ENCODE measurements around the gene DLX4. TPM values are rescaled to one million over a fixed set of nuclear protein-coding genes. Genes with fewer than 3 reads are reported as not detected.

Gene DLX4
- total and polyA plus RNA-seq, 2 donors (not counting 3 experiments of a cell fraction or from before 2014, with no cell fraction given), result not detected

DNA sequence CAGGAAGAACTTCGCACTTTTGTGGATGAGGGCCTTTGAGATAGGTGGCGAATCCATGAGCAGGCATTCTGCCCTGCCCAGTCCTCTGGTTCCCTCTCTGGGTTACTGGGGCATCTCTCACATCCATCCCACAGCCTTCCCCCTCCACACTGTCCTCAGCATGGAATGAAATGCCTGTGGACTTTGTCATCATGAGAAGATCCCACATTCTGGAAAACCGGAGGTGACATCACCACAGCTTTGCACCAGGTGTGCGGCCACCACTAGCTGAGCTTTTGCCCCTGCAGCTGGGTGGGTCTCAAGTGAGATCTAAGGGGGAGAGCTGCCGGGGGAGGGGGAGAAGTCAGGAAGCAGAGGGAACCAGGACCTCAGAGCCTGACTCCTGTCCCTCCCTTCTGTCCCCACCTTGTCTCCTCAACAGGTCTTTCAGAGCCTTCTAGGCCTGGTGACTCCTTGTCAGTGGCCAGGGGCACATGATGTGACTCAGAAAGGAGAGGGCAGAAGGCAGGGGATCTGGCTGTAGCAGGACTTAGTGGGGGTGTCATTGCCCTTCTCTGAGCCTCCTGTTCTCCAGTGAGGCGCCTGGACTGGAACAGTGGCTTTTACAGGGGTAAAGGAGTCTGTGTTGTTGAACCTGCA is 40.0 kb upstream of the DLX4 start:
- Histone ChIP-seq H3K36me3 (ENCODE audit: control insufficient read depth in 2 of 2, extremely low read depth in 1 of 2, insufficient read depth in 2 of 2, low read length in 2 of 2) (no peaks in the 10 kb centered on the region), H3K9me1 (replicated peaks; ENCODE audit: control insufficient read depth, extremely low read depth, insufficient read depth, low read length) (no peaks in the 10 kb centered on the region), H3K9me3 (replicated peaks; ENCODE audit: control insufficient read depth, insufficient read depth, low read length) (no peaks in the 10 kb centered on the region), H4K20me1 (replicated peaks; ENCODE audit: control insufficient read depth, extremely low read depth, insufficient read depth, low read length) (no peaks in the 10 kb centered on the region), H3K27ac (ENCODE audit: insufficient read depth, low read depth, low read length) (no peak overlapping the region), H2AFZ (ENCODE audit: low read depth, low read length) (no peak overlapping the region), H3K27me3 (ENCODE audit: control insufficient read depth in 2 of 2, insufficient read depth in 2 of 2, low read length in 2 of 2) (peaks cover 4 to 8% of the 10 kb centered on the region in 2 experiments), H3K79me2 (ENCODE audit: control insufficient read depth, insufficient read depth, low read length) (no peaks in the 10 kb centered on the region), H3K4me2 (ENCODE audit: insufficient read depth, low read length) (no peak overlapping the region), H3K4me3 (replicated peaks in 1 of 3; ENCODE audit: insufficient read depth in 1 of 3, low read depth in 1 of 3, low read length in 3 of 3) (no peak overlapping the region), H3K9ac (replicated peaks; ENCODE audit: extremely low read depth, insufficient read depth, low read length) (no peak overlapping the region), H3K4me1 (ENCODE audit: control insufficient read depth, extremely low read depth, insufficient read depth, low read length) (no peaks in the 10 kb centered on the region)
- ChIA-PET POLR2A (interaction anchor here (0.6 kb wide), 1 partner anchor 50 kb away, joined by 3 read pairs; no protein-coding TSS in a partner anchor), CTCF (no interaction called here)
- dilution Hi-C loops (cut with MboI; ENCODE audit: extremely low pct_ligation_motif_present, low sequenced_read_pairs) (no loop called here), intact Hi-C loops (cut with micrococcal nuclease) (no loop called here)
- no TSS peak for BruUV-seq (replicated peaks)
- DNase-seq (ENCODE audit: low read depth, low spot score) (no peak), FAIRE-seq (no peak)
- TF ChIP-seq MAX (IDR thresholded peaks at IDR 0.05; ENCODE audit: insufficient read depth, insufficient read length), result no peak
- no peak for TF ChIP-seq JUN (IDR thresholded peaks at IDR 0.05; ENCODE audit: borderline replicate concordance, insufficient read depth, insufficient read length, low read depth)
- TF ChIP-seq, protein P1, sequence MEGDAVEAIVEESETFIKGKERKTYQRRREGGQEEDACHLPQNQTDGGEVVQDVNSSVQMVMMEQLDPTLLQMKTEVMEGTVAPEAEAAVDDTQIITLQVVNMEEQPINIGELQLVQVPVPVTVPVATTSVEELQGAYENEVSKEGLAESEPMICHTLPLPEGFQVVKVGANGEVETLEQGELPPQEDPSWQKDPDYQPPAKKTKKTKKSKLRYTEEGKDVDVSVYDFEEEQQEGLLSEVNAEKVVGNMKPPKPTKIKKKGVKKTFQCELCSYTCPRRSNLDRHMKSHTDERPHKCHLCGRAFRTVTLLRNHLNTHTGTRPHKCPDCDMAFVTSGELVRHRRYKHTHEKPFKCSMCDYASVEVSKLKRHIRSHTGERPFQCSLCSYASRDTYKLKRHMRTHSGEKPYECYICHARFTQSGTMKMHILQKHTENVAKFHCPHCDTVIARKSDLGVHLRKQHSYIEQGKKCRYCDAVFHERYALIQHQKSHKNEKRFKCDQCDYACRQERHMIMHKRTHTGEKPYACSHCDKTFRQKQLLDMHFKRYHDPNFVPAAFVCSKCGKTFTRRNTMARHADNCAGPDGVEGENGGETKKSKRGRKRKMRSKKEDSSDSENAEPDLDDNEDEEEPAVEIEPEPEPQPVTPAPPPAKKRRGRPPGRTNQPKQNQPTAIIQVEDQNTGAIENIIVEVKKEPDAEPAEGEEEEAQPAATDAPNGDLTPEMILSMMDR (IDR thresholded peaks at IDR 0.05; ENCODE audit: extremely low read depth in 1 of 2, insufficient read depth in 1 of 2, low read depth in 1 of 2, low read length in 2 of 2), result no peak
- no peak for TF ChIP-seq EZH2 (IDR thresholded peaks at IDR 0.05; ENCODE audit: borderline replicate concordance, low read depth, low read length, severe bottlenecking)
- no peak for TF ChIP-seq MYC (IDR thresholded peaks at IDR 0.05; ENCODE audit: low read depth, low read length)
- no peak for TF ChIP-seq GATA2 (IDR thresholded peaks at IDR 0.05; ENCODE audit: insufficient read depth, insufficient read length, low read depth, low read length)
- no peak for TF ChIP-seq POLR2A (IDR thresholded peaks at IDR 0.05; ENCODE audit: low read depth, low read length)
- TF ChIP-seq FOS (IDR thresholded peaks at IDR 0.05; ENCODE audit: borderline replicate concordance, insufficient read depth, low read length), result no peak
- no peak for TF ChIP-seq POLR2AphosphoS5 (IDR thresholded peaks at IDR 0.05; ENCODE audit: insufficient read depth, low read depth, low read length)

All from endothelial cell of umbilical vein (primary cell).